HG02870 (cell line): ENCODE data around the gene EIF4B.
A peak's percentile ranks its signal among the peaks of the same experiment; 100 is the strongest.

ENCODE experiments used
- ATAC-seq: cut with Tn5 transposase; IDR thresholded peaks from one replicate; pipeline ENCODE4 v1.9.1; 2021; ENCODE audit warnings: mild to moderate bottlenecking, moderate library complexity; ENCODE audit not compliant: unreplicated experiment

The EIF4B gene

DNA sequence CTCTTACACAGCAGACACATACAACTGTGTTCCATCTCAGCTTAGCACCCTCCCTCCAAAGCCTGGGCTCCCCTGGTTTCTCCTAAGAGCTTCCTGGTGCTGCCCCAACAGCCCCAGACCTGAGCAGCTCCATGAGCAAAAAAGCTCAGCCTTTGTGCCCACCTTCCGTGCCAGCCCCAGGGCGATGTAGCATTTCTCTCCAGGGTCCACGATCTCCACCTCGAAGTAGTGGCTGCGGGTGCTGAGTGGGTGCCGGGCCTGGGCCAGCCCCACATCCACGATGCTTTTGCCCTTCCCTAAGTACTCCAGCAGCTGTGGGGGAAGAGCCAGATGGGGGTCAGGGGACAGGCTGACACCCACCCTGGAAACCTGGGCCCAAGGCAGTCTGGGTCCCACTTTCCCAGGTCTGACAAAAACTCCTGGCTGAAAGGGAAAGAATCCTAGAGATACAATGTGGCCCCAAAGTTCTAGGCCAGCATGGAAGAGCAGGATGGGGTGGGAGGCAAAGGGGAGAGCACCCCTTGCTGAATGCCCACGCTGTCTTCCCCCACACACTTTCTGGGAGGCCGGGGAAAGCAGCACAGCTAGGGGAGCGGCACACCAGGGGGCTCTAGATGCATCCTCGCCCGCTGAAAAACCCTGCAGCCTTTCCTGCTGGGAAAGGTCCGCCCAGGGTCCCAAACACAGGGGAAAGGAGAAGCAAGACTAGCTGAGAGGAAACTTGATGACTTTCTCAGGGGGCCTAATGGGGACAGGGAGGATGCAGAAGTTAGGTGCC, 61.9 kb downstream of the EIF4B start:
- ATAC-seq, result no peak

DNA sequence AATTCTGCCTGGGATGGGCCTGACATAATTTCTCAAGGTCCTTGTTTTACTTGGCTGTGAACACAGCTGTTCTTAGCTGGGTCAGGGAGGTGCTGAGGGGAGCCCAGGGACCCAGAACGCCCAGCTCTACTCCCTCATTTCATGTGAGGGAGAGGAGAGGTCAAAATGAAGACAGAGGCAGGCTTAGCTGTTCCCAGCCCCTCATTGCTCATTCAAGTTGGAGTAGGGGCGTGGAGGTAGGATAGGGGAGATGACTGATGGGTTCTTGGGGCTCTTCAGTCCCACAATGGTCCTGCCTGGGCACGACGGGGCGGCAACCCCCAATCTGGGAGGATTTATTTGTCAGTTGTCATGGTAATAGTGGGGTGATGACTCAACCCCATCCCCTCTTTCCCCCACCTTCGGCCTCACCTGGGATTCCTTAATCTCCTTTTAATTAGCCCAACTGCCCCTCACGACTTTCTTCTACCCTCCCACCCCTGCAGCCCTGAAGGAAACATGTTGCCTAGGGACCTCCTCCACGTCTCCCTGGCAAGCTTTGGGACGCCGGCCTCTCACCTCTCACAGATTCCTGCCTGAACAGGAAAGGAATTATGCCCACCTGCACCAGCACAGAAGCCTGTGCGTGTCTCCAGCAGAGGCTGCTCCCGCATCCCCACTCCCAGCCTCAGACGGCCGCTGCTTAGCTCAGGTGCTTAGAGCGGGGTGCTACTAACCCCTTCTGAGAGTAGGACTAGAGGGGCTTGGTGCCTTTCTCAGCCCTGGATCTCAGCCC, 62.7 kb downstream of the EIF4B start:
- no peak for ATAC-seq

DNA sequence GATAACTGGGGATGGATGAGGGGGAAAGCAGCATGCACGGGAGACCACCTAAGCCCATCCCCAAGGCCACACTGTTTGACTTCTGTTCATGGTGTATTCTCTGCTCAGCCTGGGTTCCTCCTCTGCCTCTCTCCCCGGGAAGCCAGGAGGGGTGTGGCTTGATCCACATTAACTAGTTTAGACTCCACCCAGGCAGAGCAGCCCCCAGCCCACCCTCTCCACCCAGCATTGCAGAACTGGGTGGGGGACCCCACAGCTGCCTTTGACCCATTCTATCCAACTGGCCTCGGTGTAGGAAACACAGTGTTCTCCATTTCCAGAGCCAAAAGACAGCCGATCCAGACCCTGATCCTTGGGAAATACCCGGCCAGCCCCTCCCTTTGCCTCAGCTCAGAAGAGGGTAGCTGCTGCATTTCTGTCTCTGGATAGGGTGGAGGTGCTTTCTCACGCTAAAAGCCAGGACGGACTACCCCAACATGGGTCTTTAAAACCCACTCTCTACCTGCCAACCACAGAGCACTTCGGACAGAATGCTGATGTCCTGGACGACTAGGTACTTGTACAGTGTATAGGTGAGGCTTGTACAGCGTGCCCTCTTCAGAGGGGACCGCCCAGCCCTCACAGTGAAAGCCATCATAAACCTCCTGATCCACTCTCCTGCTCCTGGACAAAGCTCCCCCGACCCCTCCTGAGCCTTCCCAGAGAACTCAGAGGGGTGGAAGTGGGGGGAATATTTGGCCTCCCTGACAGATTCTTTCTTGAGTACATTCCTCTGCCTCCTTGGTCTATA, 63.6 kb downstream of the EIF4B start:
- no peak for ATAC-seq

DNA sequence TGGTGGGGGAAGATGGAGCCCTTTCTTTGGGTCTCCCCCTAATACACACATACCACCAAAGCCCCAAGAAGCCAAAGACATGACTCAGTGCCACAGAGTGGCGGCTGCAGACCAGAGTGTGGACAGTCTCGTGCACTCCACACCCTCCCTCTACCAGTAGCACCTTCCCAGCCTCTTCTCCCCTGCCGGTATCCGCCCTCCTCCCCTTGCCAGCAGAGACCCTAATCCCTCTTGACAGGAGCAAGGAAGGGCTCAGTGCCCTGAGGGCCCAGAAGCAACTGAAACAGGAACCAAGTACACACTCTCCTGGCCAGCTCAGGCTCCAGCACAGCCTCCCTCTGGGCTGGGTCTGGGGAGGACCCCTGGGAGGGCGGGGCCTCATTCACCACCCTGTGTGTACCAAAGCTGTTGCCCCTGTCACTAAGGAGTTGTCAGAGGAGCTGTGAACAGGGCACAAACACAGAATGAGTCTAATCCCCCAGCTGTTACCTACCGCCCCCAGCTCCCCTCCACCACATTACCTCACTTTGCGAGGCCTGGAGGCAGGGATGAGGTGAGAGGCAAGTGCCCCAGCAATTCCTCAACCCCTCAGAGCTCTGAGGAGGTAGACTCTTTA, 64.7 kb downstream of the EIF4B start:
- no peak for ATAC-seq

DNA sequence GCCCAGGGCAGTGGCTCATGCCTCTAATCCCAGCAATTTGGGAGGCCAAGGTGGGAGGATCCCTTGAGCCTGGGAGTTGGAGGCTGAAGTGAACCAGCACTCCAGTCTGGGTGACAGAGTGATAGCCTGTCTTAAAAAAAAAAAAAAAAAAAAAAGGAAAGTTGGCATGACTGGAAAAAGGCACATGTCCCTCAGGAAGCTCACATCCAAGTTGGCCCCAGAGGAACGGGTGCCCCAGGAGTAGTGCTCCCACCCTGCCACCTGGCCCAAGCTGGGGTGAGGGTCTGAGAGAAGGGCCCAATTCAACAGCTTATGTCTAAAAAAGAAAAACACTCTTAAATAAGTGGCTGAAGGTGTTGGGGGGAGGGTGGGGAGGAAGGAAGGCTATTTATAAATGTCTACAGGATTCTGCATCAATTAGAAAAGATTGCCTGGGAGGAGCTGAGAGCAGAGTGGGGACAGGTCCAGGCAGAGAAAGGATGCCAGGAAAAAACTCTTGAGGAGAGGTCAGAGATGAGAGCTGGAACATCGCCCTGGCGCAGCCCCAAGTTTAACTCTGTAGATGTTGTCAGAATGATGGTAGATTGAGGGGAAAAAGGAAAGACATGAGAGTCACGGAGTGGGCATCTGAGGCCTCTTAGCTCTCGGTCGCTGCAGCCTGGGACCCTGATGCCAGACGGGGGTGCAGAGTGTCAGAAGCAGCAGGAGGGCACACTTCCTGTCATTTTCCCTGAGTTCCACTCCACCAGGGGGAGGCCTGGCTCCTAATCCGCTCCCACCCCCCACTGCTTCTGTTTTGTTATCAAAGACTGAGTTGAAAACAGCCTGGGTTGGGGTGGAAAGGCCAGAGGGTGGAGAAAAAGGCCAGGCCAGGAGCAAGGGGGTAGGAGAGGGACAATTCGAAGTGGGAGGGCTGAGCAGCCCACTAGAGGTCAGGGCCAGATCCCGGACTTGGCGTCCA, 65.6 kb downstream of the EIF4B start:
- no peak for ATAC-seq

DNA sequence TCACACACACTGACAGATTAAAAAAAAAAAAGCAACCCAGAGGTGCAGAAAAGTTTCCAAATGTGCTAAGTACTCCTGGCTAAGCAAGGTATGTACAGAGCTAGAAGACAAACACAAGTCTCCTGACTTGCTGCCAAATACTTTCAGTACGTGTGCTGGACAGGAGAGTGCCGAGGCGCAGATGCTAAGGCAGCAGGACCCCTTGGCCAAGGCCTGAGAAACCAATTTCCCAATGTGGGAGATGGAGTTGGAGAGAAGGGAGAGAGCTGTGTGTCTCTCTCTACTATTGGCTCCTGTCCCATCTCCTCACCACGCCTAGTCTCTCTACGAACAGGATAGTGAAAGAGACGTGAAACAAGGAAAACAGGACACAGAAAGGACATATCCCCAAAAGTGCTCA, 67.6 kb downstream of the EIF4B start:
- no peak for ATAC-seq

DNA sequence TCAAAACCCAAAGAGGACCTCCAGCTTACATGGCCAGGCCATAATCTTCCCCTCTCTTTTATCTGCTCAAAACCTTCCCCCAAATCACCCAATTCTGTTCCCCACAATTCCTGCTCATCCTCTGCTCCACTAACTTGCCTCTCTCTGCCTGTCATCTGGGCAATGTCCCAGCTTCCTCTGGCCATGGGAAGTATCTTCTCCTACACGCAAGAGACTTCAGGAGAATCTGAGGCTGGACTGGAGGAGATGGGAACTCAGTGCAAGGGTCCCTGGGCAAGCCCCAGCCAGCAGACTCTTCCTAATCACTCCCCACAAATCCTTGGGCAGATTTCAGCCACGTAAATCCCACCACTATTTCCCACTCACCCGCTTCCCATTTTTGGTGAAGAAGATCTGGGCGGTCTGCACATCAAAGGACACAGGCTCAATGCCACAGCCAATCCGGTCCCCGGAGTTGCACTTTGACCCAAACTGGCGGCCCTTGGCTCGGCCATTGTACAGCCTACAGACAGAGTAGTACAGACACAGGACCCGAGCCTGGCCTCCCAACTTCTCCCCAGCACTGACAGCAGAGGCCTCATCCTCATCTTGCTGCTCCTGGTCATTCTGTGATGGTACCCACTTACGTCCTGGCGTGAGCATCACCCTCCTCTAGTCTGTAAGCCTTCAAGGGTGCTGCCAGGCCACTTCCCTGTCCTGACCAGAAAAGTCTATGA, 68.2 kb downstream of the EIF4B start:
- no peak for ATAC-seq

DNA sequence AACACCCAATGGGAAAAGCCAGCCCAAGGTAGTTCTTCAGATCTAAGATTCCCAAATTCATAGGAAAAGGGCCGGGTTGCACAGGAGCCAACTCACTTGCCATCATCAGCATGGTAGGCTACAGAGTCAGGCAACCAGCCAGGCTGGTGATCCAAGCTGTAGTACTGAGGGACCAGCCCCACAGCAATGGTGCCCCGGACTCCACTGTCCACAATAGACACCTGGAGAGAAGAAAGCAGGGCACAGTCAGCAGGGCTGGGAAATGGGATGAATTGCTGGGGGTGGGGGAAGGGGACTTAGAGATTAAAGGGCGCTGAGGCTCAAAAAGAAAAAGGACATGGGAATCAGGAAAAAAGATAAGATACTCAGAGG, 68.7 kb downstream of the EIF4B start:
- no peak for ATAC-seq

DNA sequence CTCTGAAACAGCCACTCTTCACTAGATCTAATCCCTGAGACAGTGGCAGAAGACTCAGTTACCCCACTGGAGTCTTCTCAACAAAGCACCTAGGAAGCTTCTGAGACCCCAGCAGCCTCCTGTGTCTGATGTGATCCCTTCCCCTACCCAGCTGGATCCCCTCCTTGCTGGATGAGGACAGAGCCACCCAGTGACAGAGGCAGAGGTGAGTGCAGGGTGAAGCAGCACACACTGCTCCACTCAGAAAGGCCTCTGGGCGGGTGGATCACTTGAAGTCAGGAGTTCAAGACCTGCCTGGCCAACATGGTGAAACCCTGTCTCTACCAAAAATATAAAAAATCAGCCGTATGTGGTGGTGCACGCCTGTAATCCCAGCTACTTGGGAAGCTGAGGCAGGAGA, 70.2 kb downstream of the EIF4B start:
- ATAC-seq, result no peak

DNA sequence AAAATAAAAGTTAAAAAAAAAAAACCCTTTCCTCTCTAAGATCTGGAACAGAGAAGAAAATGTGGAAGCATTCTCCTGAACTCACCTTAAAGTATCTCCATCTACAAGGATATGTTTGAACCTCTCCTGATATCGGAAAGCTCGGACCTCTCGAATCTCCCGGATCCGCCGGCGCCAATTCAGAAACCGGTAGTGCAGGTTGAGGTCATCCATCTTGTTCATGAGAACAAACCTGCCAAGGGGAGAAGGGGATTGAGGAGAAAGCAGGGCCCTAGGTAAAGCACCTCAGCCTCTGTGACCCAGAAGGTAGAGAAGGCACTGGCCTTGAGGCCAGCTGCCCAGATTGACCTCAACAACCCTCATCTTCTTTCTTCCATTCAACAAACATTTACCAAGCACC, 70.8 kb downstream of the EIF4B start:
- ATAC-seq, result no peak

DNA sequence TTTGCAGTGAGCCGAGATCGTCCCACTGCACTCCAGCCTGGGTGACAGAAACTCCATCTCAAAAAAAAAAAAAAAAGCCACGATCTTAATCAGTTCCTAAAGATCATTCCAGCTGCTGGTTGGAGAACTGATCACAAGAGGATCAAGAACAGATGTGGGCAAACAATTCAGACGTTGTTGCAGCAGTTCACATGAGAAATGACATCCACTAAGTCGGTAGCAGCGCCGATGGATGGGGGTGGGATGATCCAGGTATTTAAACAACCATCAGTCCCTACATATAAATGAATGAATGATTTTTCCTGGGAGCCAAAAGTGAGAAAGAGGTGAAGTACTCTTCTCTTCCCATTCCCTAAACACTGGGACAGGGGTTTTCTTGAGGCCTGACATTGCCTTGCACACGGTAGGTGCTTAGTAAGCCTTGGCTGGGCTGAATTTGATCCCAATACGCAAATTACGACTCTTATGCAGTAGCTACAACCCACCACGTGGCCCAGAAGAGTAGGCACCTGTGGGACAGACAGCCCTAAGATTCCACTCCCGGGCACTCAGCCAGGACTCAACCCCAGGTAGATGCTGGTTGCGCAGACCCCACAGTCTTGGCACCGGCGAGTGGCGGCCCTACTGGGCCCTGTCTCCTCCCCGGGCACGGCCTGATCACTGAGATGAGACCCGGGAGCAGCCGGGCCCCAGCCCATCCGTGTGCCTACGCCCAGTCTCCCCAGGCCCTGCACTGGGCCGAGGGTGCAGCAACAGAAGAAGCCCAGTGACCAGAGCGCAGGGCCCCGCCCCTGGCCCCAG, 72.4 kb downstream of the EIF4B start:
- peak; percentile 15 for ATAC-seq

DNA sequence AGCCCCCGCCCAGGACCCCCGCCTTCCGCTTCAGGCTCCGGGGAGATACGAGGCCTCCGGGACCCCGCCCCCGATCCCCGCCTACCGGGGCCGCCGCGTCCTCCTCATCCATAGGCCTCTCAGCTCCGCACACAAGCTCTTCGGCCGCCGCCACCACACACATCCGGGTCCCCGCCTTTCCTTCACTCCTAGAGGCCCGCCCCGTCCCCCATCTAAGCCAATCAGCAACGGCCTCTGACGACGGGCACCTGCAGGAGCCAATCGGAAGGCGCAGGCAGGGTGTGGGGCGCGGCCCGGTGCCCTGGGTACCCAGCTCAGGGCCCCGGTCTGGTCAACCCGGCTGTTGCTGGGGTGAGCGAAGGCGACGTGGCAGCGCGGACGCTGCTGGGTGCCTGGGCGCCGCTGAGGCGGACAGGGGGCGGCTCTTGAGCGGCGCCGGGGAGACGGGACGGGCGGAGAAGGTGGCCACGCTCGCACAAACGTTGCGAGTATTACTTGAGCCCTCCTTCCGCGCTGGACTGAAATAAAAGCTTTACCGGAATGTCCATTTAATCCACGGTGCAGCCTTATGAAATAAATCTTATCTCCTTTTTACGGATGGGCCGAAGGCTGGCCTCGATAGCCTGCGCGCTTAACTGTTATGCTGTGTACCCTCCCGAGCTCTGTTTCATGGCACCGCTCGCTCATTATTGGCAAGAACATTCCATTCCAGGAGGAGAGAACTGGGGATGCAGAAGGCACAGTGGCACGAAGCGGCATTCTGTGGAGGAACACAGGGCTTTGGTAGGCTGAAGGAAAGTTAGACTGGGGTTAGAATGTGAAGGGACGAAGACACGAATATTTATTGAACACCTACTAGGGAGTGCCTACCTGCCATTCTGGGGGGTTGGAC, 73.2 kb downstream of the EIF4B start, which contains the start of gene SPRYD3:
Gene SPRYD3, minus strand, starts transcription at position 165 of the 892 bp plus-strand sequence. Its CDS starts 57 bp downstream, at position 108.
- ATAC-seq, result peak; percentile 98

DNA sequence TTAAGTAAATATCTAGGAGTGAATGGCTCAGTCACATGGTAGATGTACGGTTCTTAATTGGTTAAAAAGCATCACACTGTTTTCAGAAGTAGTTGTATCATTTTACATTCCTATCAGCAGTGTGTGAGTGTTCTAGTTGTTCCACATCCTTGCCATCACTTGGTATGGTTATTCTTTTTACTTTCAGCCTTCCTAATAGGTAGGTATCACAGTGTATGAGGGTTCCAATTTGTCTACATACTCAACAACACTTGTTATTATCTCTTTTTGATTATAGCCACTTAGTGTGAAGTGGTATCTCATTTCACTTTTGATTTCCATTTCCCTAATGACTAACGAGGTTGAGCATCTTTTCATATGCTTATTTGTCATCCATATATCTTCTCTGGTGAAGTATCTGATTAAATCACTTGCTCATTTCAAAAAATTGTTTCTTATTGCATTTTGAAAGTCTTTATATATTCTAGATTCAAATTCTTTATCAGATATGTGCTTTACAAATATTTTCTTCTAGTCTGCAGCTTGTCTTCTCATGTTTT, 76.5 kb downstream of the EIF4B start:
- no peak for ATAC-seq

DNA sequence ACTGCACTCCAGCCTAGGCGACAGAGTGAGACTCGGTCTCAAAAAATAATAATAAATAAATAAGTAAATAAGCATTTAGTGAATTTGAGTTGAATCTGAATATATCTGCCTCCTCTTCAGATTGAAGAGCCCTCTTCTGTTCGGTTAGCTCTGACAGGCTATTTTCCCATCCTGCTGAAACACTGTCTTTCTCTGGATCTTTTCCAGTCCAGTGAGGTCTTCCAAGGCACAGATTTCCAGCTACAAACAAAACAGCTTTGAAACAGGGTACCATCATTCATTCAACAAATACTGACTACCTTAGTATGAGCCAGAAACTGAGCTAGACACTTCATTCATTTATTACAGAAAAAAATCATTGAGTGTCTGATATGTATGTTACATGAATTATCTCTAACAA, 80.1 kb downstream of the EIF4B start:
- ATAC-seq, result no peak

DNA sequence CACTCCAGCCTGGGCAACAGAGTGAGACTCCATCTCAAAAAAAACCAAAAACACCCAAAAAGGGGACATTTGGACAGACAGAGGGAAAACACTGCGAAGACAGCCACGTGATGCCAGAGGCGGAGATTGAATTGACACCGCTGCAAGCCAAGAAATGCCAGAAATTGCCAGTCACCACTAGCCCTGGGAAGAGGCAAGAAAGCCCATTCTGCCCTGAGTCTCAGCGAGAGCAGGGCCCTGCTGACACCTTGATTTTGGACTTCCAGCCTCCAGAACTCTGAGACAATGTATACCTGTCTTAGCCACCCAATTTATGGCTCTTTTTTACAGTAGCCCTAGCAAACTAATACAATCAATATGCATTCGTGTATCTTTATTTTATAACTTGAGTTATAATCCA, 83.8 kb downstream of the EIF4B start:
- no peak for ATAC-seq

DNA sequence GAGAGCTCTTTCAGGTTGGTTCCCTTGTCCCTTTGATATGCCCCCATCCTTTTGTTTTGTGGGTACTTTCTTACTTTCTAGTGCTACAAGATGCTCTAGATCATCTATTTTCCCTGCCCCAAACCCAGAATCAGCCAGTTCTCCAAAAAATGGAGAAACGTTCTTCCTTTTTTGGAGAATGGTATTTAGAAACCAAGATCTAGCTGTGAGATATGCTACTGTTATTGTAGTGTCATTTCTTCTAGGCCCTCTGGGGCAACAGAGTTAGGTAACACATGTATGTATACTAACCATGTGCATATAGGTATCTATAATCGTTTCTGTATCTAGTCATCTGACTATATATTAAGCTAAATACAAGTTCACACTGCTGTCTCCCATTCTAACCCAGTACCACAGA, 84.3 kb downstream of the EIF4B start:
- ATAC-seq, result no peak

DNA sequence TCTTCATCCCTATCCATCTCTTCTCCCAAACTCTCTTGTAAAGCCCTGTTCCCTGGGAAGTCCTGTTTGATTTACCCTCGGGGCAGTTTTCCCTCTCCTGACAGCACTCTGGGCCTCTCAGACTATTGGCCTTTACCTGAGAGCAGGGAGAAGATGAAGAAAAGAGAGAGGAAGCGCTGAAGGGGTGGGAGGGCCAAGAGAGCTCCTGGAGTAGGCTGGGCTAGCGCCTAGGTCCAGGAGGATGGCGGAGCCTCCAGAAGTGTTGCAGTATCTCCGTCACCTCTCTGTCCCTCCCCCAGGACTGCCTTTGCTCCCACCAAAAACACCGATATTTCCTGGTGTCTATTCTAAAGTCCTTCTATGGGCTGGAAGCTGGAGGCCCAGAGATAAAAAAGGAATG, 85.5 kb downstream of the EIF4B start:
- ATAC-seq, result no peak
